ENCODE results near the gene BOD1L1.

GRCh38 chr4:13601848-13602247, 25.7 kb downstream of the BOD1L1 start:
- TF ChIP-seq CTCF (tag by site-specific recombination; IDR thresholded peaks at IDR 0.05) (no peak), ZBTB7A (tag by site-specific recombination; IDR thresholded peaks at IDR 0.05; ENCODE audit: low read depth) (no peak), ZNF747 (tag by site-specific recombination; IDR thresholded peaks at IDR 0.05) (no peak), REST (tag by site-specific recombination; IDR thresholded peaks at IDR 0.05) (no peak), ZSCAN18 (tag by site-specific recombination; IDR thresholded peaks at IDR 0.05) (no peak), ZEB2 (tag by site-specific recombination; IDR thresholded peaks at IDR 0.05) (no peak), ZNF768 (tag by site-specific recombination; IDR thresholded peaks at IDR 0.05) (no peak), ZNF2 (tag by site-specific recombination; IDR thresholded peaks at IDR 0.05) (no peak), PRDM4 (tag by site-specific recombination; IDR thresholded peaks at IDR 0.05) (no peak), ELK4 (IDR thresholded peaks at IDR 0.05; ENCODE audit: borderline replicate concordance, low read depth, low read length) (no peak), ZBTB11 (tag by site-specific recombination; conservative IDR thresholded peaks at IDR 0.05; ENCODE audit: low read depth) (no peak), ZNF416 (tag by site-specific recombination; IDR thresholded peaks at IDR 0.05) (no peak)
